NCI-H1417 treated with DMSO at 0.1 percent for 48 hours (cell line): Measurements from ENCODE around the gene MYO9A.
A peak's percentile ranks its signal among the peaks of the same experiment; 100 is the strongest.

Experiments used
- DNase-seq: peaks from one replicate; lab custom pipeline; 2025; lab: John Stamatoyannopoulos, UW

The MYO9A gene

DNA sequence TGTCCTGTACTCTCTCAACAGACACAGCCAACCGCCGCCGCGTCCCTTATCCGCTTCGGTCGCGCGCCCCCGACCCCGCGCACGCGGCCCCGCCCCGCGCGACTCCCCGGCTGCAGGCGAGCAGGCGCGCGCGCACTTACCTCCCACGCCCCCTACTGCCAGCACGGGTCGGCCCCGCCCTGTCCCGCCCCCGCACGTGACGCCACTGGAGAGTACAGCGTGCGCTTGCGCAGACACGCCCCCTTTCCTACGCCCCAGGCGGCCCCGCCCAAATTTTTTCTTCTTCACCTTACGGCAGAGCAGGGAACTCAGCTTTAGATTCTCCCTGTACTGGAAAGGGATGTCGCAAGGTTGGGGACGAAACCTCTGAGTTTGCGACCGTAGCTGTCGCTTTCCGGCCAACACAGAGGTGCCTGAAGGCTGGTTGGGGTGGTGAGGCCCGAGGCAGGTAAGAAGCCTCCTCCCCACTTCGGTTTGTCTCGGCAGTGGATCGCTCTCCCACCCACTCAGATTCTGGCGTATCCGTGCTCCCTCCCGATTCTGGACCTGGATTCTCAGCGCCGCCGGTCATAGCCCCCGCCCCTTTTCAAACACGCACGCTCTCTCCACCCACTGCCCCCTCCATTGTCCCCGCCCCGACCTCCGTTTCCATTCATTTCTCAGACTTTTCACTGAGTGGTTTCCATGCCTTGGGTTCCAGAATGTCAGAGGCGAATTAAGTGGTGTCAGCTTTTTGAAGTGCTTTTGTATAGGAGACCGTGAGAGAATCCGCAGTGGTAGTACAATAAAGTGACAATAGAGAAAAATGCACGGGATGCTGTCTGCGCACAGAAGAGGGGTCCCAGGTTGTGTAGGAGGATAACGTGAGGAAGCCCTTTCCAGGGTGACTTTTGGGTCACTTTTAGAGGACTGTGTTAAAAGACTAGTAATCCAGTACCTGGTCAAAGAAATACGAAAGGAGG lies at the start of gene MYO9A, which contains the start of gene SENP8:
TSS of gene MYO9A (minus strand) at position 134 of the 962 bp plus-strand sequence. CDS start 71,587 bp downstream, outside the sequence.
TSS of gene SENP8 (plus strand) at position 387 of the 962 bp plus-strand sequence. CDS start 21,221 bp downstream, outside the sequence.
- DNase-seq = peak; percentile 97

- no peak for DNase-seq
Measured at GRCh38 chr15:72167445-72167844, 49.5 kb upstream of the MYO9A start.

GRCh38 chr15:72166716-72167417 lies 48.9 kb upstream of the MYO9A start:
- DNase-seq = no peak

DNA sequence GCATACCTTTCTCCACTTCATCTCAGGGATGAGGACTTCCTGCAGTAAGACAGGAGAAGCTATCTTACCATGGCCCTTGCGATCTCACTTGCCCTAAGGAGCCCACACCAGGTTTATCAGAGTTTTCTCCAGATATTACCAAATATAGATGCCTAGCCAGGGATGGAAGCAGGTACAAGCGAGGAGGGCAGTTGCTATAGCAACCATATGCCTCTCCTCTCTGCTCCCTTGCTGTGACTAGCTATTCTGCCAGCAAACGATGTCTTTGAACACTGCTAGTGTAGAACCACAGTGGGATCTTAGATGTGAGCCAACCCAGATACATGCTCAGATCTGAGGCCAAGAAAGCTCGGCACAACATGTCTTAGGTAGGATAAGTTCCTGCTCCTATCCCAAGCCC lies 45.8 kb upstream of the MYO9A start:
- no peak for DNase-seq

DNA sequence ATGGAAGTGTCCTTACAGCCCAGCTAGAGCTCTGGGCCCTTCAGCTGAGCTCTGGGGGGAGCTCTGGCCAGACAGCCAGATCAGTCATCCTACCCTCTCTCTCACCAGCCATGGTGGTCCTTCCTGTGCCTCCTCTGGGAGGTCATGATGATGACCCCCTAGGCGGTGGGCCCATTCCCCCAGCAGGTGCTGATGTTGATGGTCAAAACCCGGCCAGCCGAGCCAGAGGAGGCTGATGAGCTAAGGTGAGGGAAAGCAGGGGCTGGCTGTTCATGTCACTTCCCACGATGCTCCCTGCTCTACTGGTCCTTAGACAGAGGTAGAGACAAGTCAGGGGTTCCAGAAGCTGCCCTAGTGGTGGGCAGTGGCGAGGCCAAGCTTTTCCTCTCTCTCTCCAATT lies 44.6 kb upstream of the MYO9A start:
- DNase-seq = no peak

- DNase-seq = no peak
Measured at GRCh38 chr15:72161361-72162132, 43.6 kb upstream of the MYO9A start.

DNA sequence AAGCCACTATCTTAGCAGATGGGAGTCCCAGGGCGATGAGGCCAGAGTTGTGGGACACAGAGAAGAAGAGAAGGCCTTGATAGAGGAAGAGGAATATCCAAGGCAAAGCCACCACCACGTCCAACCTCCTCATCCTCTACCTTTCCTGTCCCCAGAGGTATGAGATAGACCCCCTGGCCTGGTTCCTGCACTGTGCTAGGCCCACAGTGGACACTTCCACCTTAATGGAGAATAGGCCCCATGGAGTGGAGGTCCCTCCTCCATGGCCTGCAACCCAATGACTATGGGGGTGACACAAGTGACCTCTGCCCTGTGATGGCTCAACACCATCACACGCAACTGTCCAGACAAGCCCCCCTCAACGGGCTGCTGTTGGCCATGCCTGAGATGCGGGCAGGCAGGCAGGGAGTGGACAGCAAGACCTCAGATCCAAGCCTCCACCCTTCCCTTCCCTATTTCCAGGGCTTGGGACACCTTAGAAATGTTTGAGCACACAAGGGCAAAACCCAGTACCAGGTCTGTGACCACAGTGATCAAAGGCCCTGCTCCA lies 42.8 kb upstream of the MYO9A start:
- DNase-seq = no peak

DNA sequence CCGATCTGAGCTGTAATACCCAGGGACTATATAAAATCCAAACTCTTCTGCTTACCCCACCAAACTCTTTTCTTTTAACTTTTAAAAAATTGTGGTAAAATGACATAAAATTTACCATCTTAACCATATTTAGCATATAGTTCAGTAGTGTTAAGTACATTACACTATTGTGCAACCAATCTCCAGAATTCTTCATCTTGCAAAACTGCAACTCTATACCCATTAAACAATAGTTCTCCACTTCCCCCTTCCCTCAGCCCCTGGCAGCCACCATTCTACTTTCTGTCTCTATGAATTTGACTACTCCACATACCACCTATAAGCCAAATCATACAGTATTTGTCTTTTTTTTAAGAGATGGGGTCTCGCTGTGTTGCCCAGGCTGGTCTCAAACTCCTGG lies 39.0 kb upstream of the MYO9A start:
- no peak for DNase-seq

DNA sequence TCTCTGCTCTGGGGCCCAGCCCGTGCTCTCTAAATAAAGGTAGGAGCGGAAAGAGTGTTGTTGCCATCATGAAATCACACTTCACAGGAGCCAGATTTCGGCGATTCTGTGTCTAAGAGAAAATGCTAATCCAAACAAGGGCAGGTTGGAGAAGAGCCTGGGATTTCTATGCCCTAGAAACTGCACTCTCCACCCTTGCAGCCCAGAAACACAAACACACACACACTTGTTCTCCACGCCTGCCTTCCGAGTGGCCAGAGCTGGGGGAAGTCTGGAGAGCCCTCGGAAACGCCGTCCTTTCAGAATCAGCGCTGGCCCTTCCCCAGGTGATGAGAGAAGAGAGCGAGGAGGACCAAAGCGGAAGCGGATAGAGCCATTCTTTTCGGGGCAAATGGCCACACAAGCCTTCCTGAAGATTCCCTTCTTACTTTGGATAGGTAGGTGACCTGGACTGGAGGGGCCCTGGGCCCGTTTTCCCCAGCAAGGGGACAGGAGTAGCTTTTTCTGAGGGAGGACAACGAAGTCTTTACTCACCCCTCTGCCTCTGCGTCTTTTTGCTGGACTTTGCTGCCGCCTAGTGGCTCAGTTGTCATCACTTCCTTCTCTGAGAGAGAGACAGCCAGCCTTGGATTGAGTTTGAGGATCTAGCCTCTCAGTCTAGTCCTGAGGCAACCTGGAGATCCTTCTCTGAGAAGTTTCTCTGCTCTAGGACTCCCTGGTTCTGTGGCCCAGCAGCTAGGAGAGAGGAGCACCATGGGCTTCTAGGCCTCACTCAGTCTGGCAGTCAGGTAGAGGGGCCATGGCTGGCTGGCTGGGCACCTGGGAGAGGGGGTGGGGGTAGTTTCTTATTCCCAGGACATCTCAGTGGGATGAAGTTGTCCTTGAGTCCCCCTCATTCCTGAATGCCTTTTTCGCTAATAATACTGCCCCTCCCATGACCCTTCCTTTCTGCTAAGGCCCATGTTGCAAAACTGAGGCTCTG lies 38.0 kb upstream of the MYO9A start:
- DNase-seq = peak; percentile 76

- no peak for DNase-seq
Measured at GRCh38 chr15:72155003-72155621, 37.2 kb upstream of the MYO9A start.

GRCh38 chr15:72154316-72154715 lies 36.4 kb upstream of the MYO9A start:
- no peak for DNase-seq

GRCh38 chr15:72153269-72154000 lies 35.5 kb upstream of the MYO9A start:
- DNase-seq = no peak

DNA sequence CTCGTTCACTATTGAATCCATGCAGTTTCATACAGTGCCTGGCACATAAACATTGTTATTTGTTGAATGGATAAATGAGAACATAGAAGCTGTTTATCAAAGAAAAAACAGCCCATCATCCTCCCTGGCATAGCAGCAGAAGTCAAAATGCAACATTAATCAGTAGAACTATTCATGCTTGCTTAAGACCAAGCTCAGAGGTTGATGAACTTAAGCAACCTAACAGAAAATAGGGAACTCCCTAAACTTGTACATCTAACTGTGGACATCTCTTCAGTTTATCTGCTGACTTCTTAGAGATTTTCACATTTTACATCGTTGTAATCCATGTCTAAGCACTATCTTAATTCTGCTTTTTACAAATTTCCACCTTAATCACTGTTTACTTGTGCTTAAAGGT lies 29.5 kb upstream of the MYO9A start:
- no peak for DNase-seq

- DNase-seq = no peak
Measured at GRCh38 chr15:72146934-72147333, 29.0 kb upstream of the MYO9A start.

DNA sequence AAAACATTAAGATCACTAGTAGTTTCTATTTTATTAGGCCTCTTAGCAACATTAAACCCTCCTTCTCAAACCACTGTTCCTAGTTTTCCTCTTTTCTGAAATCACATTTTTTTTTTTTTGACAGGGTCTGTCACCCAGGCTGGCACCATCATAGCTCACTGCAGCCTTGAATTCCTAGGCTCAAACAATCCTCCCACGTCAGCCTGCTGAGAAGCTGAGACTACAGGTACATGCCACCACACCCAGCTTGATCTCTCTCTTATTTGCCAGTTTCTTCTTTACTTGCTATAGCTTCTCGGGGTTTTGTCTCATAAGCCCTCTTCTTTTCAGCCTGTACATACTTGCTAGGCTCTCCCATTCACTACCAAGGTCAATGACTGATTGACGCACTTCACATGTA lies 28.3 kb upstream of the MYO9A start:
- DNase-seq = no peak

- DNase-seq = no peak
Measured at GRCh38 chr15:72141171-72142084, 23.5 kb upstream of the MYO9A start.

- DNase-seq = no peak
Measured at GRCh38 chr15:72140088-72140487, 22.1 kb upstream of the MYO9A start.

DNA sequence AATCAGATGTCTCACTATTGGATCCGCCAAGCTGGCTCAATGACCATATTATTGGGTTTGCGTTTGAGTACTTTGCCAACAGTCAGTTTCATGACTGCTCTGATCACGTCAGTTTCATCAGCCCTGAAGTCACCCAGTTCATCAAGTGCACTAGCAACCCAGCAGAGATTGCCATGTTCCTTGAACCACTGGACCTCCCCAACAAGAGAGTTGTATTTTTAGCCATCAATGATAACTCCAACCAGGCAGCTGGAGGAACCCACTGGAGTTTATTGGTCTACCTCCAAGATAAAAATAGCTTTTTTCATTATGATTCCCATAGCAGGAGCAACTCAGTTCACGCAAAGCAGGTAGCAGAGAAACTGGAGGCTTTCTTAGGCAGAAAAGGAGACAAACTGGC lies 21.7 kb upstream of the MYO9A start:
- no peak for DNase-seq
